Stimulated activated CD8-positive, alpha-beta memory T cell treated with anti-CD3 and anti-CD28 coated beads, Interleukin-12 subunit alpha, Interleukin-12 subunit beta, amount 100 ng/mL, for 1 hour (primary cell): ENCODE measurements around the gene ACSF3.

Source experiments
- DNase-seq: peaks from one replicate; pipeline ENCODE4 v3.0.0-alpha.2; 2020; ENCODE audit warnings: low read depth

Gene ACSF3

DNA sequence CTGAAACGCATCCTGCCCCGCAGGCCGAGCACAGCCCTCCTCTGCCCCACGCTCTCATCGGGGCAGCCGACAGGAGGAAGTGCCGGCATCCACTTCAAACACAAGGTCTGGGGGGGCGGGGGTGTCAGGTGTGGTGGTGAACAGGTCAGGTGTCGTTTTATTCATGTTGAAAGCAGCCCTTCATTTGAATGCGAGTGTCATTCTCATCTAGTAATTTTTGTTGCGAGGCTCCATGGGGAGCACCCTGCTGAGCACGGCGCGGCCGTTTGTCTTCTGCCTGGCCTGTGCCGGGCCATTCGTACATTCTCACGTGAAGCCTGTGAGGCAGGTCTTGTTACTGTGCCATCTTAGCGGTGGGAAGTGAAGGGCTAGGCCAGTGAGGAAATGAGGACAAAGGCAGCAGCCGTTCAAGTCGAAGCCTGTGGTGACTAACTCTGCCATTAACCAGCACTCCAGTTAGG lies 1.9 kb downstream of the ACSF3 start:
- no peak for DNase-seq

GRCh38 chr16:89096042-89096717 lies 2.5 kb downstream of the ACSF3 start:
- no peak for DNase-seq

- DNase-seq: peak; percentile 28
These were observed 3.2 kb downstream of the ACSF3 start for GRCh38 chr16:89096768-89097391.

GRCh38 chr16:89097392-89097772 lies 3.7 kb downstream of the ACSF3 start:
- DNase-seq: no peak

DNA sequence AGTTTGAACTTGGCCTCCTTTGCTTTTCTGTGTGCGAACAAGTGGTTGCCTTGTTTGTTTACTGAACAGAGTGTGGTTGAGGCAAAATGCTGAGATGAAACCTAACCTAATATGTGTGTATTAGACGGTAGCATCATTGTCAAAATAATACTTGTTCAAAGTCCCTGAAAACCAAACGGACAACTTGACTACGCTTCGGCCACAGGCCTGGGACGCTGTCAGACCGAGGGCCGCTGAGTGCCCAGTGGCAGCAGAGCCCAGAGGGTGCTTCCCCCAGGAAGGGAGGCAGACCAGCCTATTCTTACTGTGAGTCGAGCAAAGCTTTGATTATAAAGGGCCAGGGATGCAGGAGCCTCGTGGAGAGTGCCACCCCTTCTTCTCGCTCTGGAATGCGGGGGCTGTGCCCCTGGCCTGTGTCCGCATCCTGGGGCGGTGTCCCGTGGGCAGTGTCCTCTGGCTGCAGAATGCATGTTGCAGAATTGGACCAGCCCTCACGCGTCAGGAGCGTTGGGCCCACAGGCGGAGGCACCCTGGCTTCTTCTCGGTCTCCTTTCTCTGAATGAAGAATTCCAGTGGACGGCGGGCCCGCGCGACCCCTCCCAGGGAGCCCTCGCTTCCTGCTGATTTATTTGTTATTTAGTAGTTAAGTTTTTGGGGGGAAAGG lies 5.2 kb downstream of the ACSF3 start:
- DNase-seq: no peak

GRCh38 chr16:89099905-89100304 lies 6.3 kb downstream of the ACSF3 start:
- no peak for DNase-seq

DNA sequence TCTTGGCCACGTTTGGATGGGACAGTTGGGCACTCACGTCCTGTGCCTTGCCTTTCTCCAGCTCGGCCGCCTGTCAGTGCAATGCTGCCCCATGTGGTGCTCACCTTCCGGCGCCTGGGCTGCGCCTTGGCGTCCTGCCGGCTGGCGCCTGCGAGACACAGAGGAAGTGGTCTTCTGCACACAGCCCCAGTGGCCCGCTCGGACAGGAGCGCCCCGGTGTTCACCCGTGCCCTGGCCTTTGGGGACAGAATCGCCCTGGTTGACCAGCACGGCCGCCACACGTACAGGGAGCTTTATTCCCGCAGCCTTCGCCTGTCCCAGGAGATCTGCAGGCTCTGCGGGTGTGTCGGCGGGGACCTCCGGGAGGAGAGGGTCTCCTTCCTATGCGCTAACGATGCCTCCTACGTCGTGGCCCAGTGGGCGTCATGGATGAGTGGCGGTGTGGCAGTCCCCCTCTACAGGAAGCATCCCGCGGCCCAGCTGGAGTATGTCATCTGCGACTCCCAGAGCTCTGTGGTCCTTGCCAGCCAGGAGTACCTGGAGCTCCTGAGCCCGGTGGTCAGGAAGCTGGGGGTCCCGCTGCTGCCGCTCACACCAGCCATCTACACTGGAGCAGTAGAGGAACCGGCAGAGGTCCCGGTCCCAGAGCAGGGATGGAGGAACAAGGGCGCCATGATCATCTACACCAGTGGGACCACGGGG lies 7.1 kb downstream of the ACSF3 start:
- DNase-seq: no peak

DNA sequence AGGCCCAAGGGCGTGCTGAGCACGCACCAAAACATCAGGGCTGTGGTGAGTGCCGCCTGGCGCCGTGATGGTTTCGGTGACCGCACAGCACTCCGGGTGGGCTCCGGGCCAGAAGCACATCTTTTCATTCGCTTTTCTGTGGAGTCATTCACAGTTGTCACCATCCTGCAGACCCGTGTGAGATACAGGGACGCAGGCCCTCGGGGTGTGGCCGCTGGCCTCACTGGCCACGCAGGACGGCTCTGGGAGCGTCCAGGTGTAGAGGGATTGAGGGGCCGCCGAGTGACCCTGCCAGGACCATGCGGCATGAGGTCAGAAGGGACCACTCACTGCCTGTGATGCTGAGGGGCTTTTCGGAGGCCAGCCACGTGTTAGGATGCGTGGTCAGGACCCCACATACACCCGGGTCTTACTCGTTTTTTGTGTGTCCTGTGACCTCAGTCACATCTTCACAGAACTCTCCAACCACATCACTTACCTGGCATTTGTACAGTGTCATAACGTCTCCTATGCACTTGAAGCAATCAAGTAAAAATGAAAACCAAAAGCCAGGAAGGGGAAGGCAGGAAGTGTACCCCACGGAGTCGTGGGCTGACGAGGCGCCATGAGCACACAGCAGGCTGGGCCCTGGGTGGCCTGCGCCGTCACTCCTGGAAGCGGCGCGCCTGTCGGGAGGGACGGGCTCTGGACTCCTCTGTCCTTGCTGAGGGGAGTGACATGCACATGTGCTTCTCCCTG lies 7.8 kb downstream of the ACSF3 start:
- DNase-seq: no peak

GRCh38 chr16:89102041-89102471 lies 8.4 kb downstream of the ACSF3 start:
- DNase-seq: no peak

- no peak for DNase-seq
These were observed 8.9 kb downstream of the ACSF3 start for GRCh38 chr16:89102481-89103073.

DNA sequence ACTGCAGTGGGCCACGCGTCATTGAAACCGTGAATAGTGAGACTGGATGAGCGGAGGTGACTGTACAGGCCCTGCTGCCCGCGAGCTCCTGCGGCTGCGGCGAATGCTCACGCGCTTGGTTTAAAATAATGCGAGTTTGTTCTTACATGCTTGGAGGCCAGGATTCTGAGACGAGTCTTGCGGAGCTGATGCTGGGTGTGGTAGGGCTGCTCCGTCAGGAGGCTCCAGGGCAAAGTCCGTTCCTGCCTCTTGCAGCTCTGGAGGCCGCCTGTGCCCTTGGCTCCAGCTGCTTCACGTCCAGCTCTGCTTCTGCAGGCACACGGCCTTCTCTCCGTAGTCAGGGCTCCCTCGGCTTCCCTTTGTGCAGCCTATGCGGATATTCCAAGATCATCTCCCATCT lies 9.5 kb downstream of the ACSF3 start:
- DNase-seq: no peak

- DNase-seq: no peak
These were observed 10.1 kb downstream of the ACSF3 start for GRCh38 chr16:89103781-89104180.

DNA sequence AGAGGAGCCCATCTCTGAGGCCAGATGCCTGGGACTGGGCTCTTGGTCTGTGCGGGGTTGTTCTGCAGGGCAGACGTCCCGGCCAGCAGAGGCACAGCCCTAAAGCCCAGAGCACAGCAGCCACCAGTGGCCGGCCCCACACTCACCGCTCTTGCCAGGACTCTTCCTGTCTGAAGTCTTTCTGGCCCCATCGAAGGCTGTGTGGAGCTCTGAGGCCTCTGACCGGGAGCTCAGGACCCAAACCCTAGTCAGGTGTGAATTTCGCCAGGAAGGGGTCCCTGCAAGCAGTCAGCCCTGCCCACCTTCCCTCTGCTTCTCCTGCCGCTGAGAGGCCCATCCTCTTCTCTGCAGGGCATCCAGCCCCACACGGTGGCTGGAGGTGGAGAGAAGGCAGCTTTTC lies 10.7 kb downstream of the ACSF3 start:
- no peak for DNase-seq

GRCh38 chr16:89104930-89105571 lies 11.4 kb downstream of the ACSF3 start:
- DNase-seq: no peak

- no peak for DNase-seq
These were observed 12.0 kb downstream of the ACSF3 start for GRCh38 chr16:89105599-89106151.

DNA sequence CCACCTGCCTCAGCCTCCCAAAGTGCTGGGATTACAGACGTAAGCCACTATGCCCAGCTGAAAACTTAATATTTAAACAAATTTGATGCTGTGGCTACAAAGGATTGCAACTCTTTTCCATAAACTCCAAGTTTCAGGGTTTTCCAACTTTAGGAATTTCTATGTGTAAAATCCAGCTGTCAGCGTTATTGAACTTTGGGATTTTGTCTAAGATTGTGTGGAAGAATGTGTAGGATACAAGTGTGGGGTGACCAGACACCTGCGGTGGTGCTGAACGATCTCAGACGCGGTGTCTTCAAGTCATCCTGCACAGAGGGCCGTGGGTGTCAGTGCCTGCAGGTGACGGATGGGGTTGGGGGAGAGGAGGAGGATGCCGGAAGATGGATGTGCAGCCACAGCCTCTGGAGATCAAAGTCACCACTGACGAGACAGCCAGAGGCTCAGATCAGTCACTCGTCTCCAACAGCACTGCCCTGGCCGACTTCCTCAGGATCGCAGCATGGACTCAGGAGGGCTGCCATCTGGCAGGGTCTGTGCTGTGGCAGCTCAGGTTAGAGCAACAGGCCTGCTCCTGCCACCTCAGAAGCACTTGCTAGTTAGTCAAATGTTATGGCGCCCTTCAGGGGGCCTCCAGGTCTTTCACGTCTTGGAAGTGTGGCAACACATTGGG lies 13.0 kb downstream of the ACSF3 start:
- no peak for DNase-seq

DNA sequence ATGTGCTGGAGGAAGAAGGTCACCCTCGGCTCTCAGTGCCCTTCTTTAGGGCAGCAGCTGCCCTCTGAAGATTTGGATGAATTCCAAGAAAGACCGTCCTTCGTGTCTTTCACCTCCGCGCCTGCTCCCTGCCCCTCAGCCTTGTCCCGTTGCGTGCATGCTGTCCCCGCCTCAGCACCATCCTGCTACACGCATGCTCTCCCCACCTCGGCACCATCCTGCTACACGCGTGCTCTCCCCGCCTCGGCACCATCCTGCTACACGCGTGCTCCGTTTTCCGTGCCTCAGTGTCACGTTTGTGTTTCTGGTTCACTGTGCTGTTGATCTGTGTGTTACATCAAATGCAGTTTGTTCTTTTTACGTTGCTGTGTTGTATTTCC lies 13.5 kb downstream of the ACSF3 start:
- DNase-seq: no peak

GRCh38 chr16:89108416-89108815 lies 14.8 kb downstream of the ACSF3 start:
- no peak for DNase-seq

- DNase-seq: no peak
These were observed 17.0 kb downstream of the ACSF3 start for GRCh38 chr16:89110641-89111040.

DNA sequence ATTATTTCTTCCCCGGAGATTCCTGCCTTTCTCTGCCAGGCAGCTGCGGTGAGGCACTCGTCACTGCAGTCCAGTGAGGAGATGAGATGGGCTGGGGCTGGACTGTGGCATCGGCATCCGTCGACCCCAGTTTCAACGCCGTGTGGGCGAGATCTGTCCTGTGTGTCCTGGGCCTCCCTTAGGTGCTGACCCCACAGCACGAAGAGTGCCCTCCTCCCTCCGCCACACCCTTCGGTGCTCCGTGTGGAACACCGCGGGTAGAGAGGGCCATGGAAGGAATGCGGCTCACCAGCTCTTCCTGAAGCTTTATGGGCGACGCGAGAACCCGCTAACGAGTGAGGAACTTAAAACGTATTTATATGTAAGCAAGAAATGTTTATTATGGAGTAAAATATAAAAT lies 17.6 kb downstream of the ACSF3 start:
- DNase-seq: no peak
